Glomerular visceral epithelial cell (primary cell): ENCODE results near the gene MACO1.

Source experiments
- DNase-seq: peaks from one replicate; pipeline ENCODE4 v3.0.0-alpha.2; 2016; ENCODE audit errors: extremely low spot score

Gene MACO1

DNA sequence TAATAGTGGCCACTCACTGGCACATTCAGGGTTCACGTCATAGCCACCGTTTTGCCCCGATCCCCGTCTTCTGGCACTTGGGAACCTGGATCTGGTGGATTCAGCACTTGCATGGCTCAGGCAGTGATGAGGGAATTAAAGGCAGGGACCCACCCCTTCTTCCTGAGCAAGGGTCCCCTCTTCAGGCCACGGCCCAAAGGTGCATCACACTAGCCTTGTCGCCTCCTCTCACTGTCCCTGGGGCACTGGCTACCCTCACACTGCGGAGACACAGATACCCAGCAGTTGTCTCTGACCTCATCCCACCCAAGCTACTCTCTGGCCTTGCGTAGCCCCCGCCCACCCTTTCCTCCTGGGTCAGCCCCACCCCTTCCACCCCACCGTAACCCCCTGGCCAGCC lies 92.8 kb downstream of the MACO1 start:
- peak; percentile 20 for DNase-seq

DNA sequence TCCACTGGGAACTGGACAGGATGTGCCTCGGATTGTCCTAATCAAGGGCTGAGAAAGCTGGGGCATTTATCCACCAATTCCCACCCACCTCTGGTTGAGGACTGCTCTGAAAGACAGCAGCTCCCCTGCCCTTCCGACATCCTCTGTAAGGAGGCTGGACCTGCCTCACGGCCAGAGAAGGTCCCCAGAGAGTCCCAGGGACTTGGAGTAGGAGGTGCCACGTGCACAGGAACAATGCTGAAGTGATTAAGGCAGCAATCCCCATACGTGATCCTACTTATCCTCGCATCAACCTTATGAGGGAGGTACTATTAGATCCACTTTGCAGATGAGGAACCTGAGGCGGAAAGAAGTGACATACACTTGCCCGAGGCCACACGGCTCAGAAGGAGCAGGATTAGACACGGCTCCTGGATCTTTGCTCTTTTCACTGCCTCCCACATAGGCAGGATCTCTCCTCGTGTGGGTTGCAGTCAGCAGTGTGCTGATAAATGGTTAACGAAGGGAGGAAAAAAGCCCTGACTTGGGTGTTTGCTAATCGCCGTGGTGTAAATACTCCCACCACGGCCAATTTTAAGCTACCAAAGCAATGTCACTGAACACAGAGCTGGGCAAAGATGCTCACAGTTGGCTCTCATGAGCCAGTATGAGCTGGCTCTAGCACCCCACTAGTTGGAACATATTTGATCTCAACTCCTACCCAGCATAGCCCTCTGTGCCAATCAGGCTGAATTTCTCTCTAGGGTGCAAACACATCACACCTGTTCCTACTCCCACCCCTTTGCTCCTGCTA lies 94.1 kb downstream of the MACO1 start:
- no peak for DNase-seq

DNA sequence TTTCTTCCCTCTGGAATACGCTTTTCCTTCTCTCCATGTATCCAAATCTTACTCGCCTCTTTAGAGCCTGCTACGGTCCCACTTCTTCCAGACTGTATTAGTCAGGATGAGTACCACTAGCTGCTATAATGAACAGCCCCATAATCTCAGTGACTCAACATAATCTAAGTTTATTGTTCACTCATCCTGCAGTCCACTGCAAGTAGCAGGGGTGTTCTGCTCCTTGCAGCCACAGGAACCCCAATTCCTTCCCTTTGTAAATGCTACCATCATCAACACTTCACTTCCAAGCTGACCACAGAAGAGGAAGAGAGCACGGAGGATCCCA lies 94.6 kb downstream of the MACO1 start:
- DNase-seq = no peak

DNA sequence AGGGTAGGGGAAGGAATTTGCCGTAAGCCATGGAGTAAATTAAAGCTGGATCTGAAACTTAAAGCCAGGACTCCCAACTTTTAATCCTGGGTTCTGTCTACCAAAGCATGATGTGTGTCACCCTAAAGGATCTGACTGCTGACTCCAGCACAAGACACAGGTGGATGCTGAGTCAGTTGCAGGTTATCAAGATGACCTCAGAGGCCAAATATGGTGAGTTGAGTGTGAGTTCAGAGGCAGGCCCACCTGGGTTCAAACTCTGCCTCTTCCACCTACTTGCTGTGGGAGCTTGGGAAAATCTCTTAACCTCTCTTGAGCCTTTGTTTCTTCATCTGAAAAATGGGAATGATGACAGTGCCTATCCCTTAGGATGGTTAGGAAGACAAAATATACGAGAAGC lies 96.1 kb downstream of the MACO1 start:
- DNase-seq = no peak

DNA sequence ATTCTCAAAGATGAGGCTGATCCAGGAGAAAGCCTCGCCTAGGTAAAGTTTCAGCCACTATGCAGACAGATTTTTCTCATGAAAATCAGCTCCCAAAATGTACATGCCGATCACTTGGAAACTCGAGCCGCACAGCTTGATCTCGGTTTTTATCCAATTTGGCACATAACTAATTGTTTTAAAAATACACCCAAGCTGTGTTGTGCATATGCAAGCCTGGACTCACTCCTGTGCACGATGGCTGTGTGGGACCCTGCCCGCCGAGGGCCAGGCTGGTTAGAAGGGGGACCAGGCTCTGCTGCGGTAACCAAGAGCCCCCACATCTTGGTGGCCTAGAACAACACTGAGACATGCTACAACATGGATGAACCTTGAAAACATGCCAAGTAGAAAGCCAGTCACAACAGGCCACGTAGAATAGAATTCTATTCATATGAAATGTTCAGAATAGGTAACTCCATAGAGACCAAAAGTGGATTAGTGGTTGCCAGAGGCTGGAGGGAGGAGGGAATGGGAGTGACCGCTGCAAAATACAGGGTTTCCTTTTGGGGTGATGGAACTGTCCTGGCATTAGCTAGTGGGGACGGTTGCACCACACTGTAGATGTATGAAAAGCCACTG lies 96.6 kb downstream of the MACO1 start:
- no peak for DNase-seq

DNA sequence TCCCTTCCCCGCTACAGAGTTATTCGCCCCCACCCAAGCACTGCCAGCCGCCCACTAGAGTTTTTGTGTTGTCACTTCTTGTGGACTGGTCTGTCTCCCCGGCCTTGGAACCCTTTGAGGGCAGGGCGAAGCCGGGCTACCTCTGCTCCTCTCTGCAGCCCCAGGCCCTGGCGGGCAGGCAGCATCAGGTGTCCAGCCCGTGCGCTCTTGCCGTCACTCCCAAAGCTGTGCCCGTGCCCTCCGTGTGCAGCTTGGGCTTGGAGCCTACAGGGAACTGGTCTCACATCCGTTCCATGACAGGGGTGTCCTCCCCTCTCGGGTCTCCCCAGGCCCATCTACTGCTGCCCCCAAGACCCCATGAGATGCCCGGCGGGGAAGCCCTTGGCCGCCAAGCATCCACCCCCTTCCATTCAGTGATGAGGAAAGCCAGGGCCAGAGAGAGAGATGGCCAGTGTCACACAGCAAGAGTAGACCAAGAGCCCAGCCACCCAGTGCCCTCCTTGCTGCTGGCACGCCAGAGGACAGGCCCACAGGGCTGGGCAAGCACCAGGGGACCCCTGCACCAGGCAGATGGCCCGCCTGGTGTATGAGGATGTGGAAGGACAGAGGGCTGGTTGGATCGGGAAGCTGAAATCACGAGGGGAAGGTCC lies 97.4 kb downstream of the MACO1 start:
- DNase-seq = no peak

DNA sequence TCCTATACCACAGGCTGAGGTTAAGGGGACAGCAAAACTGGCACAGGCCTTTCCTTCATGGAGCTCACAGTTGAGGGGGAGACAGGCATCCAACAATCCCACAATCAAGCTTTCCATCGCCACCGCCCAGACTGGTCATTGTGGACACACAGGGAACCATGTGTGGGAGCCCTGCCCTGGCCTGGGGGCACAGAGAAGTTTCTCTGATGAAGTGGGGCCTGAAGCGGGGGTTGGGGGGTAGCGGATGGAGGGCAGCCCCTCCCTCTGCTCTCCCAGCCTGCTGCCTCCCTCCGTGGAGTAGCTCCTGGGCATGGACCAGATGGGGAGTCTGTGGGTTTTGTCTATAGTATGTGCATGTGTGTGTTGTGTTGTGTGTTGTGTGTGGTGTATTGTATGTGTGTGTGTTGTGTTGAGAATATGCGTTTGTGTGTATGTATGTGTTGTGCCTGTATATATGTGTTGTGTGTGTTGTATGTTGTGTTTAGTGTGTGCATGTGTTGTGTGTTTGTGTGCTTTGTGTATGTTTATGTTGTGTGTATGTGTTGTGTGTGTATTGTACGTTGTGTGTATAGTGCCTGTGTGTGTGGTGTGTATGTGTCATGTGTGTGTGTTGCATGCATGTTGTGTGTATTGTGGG lies 98.3 kb downstream of the MACO1 start:
- no peak for DNase-seq

DNA sequence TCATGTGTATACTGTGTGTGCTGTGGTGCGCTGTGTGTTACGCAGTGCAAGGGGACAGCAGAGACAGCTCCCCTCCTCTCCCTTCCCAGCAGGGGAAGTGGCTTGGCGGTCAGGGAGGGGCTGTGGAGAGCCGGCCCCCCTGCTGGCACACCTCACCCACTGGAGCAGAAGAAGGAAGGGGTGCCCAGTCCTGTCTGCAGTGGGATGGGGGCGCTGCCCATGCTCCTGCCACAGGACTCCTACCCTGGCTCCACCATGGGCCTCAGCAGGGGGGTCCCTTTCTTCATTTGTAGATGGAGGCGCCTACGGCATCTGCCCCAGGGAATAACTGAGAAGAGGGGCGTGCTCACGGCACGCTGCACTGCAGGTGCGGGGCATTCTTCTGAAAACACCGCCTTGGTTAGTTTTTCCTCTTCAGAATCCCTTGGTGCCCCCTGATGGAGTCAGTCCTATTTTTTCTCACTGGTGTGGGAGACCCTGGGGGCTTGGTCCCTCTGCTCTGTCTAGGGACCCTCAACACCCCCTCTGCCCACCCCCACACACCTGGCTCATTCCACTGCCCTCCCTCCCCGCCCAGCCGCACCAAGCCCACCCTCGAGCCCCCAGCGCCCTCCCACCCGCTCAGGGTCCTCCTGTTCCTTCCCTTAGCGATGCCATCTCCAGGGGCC lies 99.0 kb downstream of the MACO1 start:
- no peak for DNase-seq

DNA sequence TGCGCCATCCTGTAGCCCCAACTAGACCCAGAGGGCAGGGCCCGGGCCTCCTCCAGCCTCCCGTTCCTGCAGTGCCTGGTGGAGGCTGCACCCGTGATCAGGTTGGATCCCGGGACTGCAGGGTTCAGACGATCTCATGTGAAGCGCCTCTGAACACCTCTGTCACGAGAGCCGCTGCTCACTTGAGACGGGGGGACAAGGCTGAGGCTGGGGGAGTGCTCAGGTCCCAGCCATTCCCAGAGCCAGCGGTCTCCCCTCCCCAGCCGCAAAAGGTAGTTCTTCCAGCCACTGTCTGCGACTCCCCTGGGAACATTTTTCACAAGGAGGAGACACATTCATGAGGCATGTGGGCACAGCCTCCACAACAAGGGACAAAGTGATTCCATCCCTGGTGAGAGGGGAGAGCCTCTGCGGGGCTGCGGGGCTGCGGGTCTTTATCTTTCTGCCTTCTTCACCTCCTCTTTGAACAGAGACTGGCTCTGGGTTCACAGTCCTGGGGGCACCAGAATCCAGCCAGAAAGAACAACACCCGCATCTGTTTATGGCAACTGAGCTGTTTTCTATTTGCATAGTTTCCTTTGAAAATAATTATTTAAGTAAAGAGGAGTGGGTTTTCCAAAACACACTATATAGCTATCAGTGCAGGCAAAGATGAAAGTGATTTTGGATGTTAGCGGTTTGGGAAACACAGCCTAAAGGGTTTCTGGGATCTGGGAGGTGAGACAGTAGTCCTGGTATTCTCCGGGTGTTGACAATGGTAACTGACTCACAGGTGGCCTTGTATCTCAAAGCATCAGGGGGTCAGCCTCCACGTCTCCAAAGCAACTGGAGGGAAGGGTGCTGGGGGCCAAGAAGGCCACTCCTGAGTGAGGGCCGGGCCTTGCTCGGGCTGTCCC lies 99.7 kb downstream of the MACO1 start:
- no peak for DNase-seq

DNA sequence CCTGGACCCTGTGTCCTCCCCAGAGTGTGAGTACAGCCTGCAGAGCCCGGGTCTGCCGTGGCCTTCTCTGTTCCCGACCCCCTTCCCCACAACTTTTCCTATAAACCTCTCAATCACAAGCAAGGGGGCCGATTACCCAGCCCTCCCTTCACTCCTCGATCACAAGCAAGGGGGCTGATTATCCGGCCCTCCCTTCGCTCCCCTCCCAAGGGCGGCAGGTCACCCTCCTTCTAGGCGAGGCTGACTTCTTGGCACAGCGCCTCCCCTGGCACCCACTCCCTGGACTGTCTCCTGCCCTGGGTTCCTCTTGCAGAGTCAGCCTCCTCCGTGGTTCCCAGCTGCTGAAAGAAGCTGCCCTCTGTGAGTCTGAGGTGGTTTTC lies 100.4 kb downstream of the MACO1 start:
- no peak for DNase-seq

DNA sequence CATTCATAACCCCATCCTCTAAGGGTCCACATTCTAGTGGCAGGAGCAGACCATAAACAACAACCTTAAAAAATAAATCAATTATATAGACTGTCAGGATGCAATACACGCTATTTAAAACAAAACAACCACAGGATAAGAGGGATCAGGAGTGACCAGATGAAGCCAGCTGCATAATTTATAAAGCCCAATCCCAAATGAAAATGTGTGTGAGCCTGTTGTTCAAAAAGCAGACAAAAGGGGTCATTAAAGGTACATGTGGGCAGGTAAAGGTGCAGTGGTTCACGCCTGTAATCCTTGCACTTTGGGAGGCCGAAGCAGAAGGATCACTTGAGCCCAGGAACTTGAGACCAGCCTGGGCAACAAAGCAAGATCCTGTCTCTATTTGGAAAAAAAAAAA lies 102.3 kb downstream of the MACO1 start:
- DNase-seq = no peak

DNA sequence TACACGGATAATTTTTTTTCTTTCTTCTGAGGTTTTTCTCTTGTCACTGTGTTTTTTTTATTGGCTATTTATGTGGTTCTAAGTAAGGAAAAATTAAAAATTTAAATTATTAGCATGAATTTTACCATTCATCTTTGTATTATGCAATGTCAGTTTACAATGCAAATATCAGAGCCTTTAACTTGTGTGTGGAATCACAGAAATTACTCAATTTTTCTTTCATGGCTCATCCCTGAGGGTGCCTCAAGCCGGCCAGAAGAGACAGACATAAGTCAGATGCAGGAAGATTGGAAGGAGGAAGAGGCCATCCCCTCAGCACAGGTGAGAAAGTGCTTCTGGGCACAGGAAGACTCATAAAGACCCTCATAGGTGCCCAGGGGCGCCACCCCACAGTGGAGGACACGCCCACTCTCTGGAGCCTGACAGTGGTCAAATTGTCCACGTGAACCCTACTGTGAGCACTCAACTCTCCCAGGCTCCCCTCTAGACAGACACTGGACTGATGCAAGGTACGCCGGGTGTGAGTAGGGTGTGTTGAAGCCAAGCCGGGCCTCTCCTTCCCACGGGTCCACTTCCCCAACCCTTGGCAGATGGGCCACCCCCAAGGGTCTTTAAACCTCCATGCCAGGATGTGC lies 103.2 kb downstream of the MACO1 start:
- DNase-seq = no peak

DNA sequence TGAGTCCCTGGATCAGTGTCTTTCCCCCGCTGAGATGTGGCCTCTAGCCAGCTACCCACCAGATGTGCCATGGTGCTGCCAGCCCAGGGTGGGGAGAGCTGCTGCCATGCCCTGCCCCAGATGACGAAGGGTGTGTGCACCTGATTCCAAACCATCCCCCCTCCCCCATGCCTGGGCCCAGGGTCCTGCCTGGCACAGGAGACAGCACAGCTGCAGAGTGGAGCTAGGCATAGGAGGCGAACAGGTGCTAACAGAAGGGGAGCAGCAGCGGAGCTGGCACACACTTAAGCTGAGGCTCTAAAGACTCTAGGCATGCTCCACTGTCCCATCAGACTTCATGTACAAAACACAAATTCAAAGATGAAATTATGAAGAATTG lies 103.7 kb downstream of the MACO1 start:
- DNase-seq = no peak

DNA sequence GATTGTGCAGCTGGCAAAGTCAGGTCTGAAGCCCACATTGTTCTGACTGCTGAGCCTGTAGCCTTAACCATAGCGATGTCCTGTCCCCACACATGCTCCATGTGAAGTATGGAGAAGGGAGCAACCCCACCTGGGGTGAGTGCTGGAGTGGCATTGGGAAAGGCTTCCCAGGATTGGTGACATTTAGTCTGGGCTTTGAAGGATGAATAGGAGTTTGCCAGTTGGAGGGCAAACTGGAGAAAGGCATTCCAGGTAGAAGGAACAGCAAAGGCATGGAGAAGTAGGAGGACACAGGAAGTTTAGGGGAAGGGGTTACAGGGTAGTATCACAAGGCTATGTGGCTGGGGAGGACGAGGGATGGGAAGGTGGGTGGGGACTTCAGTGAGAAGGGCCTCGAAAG lies 105.4 kb downstream of the MACO1 start:
- DNase-seq = no peak

DNA sequence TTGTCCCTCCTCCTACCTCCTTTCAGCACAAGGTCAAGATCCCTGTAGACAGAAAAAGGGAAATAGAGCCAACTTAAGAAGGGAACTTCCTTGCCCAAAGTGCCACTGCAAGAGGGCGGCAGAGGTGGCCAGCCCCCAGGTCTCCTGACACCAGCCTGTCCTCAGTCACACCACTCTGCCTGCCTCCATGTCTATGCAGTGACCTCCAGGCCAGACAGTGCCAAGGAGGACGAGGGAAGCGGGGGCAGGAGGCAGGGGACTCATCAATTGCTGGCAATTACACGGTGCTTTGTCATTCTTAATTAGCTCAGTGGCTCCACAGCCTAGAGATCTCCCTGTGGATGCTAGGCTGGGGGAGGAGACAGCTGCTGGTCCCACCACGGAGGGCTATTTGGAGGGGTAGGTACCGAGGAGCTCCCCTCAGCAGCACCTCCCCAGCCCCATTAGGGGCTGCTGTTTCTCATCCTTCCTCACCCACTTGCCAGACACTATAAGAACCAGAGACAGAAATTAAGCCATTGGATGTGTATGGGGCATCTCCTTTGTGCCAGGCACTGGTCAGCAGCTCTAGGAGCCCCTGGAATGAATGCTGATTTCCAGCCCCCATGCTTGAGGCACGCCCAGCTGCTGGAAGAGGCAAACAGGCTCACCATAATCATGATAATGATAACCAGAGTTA lies 106.6 kb downstream of the MACO1 start:
- DNase-seq = no peak

DNA sequence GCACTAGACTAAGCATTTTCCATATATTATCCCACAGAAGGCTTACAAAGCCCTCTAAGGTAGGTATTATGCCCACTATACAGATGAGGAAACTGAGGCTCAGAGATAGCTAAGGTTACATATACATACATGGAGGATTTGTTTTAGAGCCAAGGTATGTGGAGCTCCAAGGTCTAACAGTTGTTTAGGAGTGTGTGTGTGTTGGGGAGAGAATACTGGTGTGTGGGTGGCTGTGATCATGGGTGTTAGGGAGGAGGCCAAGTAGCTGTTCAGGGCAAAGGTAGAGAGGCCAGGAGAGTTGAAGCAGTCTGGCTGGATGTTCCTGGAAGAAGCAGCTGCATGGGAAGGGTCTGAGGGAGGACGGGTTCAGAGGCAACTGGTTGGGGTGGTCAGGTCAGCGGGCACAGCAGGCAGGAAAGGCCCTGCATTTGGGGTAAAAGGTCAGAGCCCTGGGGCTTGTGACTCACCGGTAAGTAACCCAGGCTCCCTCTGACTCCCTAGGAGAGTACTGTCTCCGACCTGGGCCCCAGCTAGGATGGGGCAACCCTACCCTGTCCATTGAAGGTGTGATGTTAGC lies 107.6 kb downstream of the MACO1 start:
- DNase-seq = no peak

DNA sequence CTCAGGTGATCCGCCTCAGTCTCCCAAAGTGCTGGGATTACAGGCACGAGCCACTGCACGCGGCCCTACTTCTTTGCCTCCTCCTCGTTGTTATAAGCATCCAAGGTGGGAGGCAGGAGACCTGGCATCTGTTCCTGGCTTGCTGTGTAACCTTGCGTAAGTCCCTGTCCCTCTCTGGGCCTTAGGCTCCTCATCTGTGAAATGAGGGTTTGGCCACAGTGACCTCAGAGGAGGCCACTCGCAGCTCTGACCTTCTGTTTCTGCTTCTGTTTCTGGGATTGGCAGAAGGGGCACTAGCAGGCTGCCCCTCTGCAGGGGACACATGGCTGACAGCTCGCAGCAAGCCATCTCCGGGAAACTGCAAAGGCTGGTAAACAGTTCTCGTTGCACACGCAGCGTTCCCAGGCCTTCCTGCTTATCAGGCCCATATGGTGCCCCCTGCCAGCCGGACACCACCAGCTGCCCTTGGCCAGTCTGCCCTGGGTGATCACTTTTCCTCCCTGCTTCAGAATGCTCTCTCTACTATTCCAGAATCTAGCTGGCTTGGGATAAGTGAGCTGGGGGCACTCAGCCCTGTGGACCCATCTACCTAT lies 110.1 kb downstream of the MACO1 start:
- no peak for DNase-seq

DNA sequence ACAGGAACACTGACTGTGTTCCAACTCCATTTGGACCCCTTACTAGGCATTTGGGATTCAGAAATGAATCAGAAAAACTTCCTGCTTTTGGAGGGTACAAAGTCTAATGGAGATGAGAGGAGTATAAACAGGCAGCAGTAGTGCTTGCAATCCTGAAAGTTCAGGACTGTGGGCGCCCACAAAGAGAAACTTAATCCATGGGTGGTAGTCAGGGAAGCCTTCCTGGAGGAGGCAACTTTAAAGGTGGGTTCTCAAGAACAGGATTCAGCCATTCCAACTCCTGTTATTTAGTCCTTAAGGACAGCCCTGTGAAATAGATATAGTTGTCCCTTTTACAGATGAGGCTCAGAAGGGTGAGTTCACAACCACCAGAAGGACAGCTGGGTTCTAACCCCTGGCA lies 110.7 kb downstream of the MACO1 start:
- no peak for DNase-seq

DNA sequence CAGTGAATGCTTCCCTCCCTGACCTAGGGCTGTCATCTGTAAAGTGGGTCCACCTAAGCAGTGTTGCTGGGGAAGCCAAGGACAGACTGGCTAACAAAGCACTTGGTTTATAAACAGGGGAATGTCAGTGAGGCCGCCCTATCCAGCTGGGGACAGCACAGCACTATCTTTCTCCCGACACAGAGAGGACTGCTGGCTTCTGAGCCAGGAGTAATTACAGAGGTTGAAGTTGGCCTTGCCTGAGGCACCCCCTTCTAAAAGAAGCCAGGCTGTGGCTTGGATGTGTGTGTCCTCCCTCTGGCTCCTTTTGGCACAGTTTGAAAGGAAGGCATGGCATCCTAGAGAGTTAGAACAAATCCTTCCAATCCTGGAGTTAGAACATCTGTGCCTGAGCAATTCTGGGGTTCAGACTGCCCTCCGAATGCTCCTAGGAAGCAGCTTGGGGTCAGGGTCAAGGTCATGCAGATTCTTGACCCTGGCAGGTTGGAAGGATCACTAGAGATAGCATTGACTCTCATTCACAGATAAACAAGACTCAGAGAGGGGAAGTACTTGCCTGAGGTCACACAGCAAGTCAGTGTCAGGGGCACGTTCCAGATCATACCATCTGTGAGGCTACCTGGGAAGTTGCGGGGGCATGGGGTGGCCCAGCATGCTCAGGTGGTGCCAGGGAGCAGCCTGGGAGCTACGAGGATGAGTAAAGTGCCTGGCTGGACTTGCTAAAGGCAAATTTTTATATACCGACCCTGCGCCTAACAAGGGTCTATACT lies 111.4 kb downstream of the MACO1 start:
- DNase-seq = no peak
